GM19351 (cell line): Measurements from ENCODE around the gene POU2F1.

Experiments
- ATAC-seq: cut with Tn5 transposase; IDR thresholded peaks from one replicate; pipeline ENCODE4 v1.9.1; 2021; ENCODE audit warnings: mild to moderate bottlenecking, moderate library complexity; ENCODE audit not compliant: unreplicated experiment

Gene POU2F1

GRCh38 chr1:167270349-167271092 lies 49.8 kb downstream of the POU2F1 start:
- no peak for ATAC-seq

- no peak for ATAC-seq
These were observed 51.8 kb downstream of the POU2F1 start for GRCh38 chr1:167272369-167272957.

- ATAC-seq: no peak
These were observed 52.5 kb downstream of the POU2F1 start for GRCh38 chr1:167273027-167273800.

- no peak for ATAC-seq
These were observed 53.4 kb downstream of the POU2F1 start for GRCh38 chr1:167274061-167274460.

GRCh38 chr1:167276969-167277368 lies 56.3 kb downstream of the POU2F1 start:
- peak; percentile 92 for ATAC-seq

- ATAC-seq: no peak
These were observed 57.8 kb downstream of the POU2F1 start for GRCh38 chr1:167278497-167278896.

- ATAC-seq: no peak
These were observed 60.2 kb downstream of the POU2F1 start for GRCh38 chr1:167280912-167281311.

- ATAC-seq: no peak
These were observed 67.8 kb downstream of the POU2F1 start for GRCh38 chr1:167288390-167289074.

GRCh38 chr1:167289075-167289442 lies 68.4 kb downstream of the POU2F1 start:
- no peak for ATAC-seq

GRCh38 chr1:167289966-167290365 lies 69.3 kb downstream of the POU2F1 start:
- ATAC-seq: no peak

- ATAC-seq: no peak
These were observed 71.0 kb downstream of the POU2F1 start for GRCh38 chr1:167291539-167292185.

- no peak for ATAC-seq
These were observed 71.5 kb downstream of the POU2F1 start for GRCh38 chr1:167292216-167292615.

GRCh38 chr1:167293057-167293456 lies 72.4 kb downstream of the POU2F1 start:
- no peak for ATAC-seq

GRCh38 chr1:167294528-167294927 lies 73.8 kb downstream of the POU2F1 start:
- no peak for ATAC-seq

- ATAC-seq: no peak
These were observed 76.8 kb downstream of the POU2F1 start for GRCh38 chr1:167297222-167298214.

GRCh38 chr1:167298325-167298724 lies 77.6 kb downstream of the POU2F1 start:
- ATAC-seq: no peak

GRCh38 chr1:167301355-167301754 lies 80.7 kb downstream of the POU2F1 start:
- no peak for ATAC-seq

- no peak for ATAC-seq
These were observed 83.5 kb downstream of the POU2F1 start for GRCh38 chr1:167304165-167304564.

GRCh38 chr1:167305059-167305705 lies 84.5 kb downstream of the POU2F1 start:
- no peak for ATAC-seq
